Measurements from ENCODE around the gene BACH2. TPM values are rescaled to one million over a fixed set of nuclear protein-coding genes. Genes with fewer than 3 reads are reported as not detected.
"Not testable (repeated sequence)": the region's sequence is repeated elsewhere in the genome, so short reads cannot be mapped to it uniquely, and the experiment has no call there.

Gene BACH2
- total RNA-seq, 1 donor from 2014 or later = 7.7 TPM

- Histone ChIP-seq H3K9me3 (no peaks in the 10 kb centered on the region), H3K36me3 (no peaks in the 10 kb centered on the region), H3K27ac (peak overlapping the region; percentile 7 to 17), H3K27me3 (no peaks in the 10 kb centered on the region), H3K4me1 (peaks cover 0 to 22% of the 10 kb centered on the region in 2 donors), H3K4me3 (peak overlapping the region; percentile 31 to 48)
- peak in 1 of 2 donors; percentile 69 for DNase-seq (ENCODE audit: low spot score in 2 of 2)
- TF ChIP-seq, protein P1, sequence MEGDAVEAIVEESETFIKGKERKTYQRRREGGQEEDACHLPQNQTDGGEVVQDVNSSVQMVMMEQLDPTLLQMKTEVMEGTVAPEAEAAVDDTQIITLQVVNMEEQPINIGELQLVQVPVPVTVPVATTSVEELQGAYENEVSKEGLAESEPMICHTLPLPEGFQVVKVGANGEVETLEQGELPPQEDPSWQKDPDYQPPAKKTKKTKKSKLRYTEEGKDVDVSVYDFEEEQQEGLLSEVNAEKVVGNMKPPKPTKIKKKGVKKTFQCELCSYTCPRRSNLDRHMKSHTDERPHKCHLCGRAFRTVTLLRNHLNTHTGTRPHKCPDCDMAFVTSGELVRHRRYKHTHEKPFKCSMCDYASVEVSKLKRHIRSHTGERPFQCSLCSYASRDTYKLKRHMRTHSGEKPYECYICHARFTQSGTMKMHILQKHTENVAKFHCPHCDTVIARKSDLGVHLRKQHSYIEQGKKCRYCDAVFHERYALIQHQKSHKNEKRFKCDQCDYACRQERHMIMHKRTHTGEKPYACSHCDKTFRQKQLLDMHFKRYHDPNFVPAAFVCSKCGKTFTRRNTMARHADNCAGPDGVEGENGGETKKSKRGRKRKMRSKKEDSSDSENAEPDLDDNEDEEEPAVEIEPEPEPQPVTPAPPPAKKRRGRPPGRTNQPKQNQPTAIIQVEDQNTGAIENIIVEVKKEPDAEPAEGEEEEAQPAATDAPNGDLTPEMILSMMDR (IDR thresholded peaks at IDR 0.05) = peak in 2 of 3 experiments; percentile 9 to 26
- intact Hi-C loops (cut with DNase I) = no loop called here
Observed at GRCh38 chr6:90284236-90285041, 12.2 kb downstream of the BACH2 start.

DNA sequence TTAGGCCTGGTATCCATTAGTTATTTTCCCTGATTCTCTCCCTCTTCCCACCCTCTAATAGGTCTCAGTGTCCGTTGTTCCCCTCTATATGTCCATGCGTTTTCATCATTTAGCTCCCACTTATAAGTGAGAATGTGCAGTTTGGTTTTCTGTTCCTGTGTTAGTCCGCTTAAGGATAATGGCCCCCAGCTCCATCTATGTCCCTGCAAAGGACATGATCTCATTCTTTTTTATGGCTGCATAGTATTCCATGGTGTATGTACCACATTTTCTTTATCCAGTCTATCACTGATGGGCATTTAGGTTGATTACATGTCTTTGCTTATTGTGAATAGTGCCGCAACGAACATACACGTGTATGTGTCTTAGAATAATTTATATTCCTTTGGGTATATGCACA, 14.4 kb downstream of the BACH2 start:
- H3K27ac ChIP-seq; H3K4me3 ChIP-seq; H3K36me3 ChIP-seq; intact Hi-C loops (cut with DNase I); H3K9me3 ChIP-seq; H3K27me3 ChIP-seq; DNase-seq (ENCODE audit: low spot score in 2 of 2): not testable (repeated sequence)
- H3K4me1 ChIP-seq = peaks cover 0 to 22% of the 10 kb centered on the region in 2 donors

DNA sequence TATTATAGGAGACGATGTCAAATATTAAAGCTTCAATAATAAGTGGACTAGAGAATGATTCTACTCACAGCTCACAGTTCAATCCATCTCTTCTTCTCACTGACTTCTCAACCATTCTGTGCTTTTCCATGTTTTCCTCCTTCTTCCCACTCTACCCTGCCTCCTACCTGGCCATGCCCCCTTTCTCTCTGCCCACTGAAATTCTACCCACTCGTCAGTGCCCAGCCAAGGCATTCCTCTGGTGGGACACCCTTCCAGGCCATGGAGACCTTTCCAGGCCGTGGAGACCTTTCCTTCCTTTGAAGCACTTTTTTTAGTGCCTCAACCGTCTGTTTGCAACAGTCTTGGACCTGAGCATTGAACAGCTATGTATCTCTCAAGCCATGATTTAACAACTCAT, 18.5 kb downstream of the BACH2 start:
- intact Hi-C loops (cut with DNase I) = no loop called here
- H3K4me3 ChIP-seq = no peak overlapping the region
- DNase-seq (ENCODE audit: low spot score in 2 of 2) = no peak
- TF ChIP-seq, protein P1 (IDR thresholded peaks at IDR 0.05) = no peak
- H3K9me3 ChIP-seq = no peaks in the 10 kb centered on the region
- no peaks in the 10 kb centered on the region for H3K4me1 ChIP-seq
- H3K36me3 ChIP-seq = no peaks in the 10 kb centered on the region
- H3K27me3 ChIP-seq = no peaks in the 10 kb centered on the region
- H3K27ac ChIP-seq = no peak overlapping the region

DNA sequence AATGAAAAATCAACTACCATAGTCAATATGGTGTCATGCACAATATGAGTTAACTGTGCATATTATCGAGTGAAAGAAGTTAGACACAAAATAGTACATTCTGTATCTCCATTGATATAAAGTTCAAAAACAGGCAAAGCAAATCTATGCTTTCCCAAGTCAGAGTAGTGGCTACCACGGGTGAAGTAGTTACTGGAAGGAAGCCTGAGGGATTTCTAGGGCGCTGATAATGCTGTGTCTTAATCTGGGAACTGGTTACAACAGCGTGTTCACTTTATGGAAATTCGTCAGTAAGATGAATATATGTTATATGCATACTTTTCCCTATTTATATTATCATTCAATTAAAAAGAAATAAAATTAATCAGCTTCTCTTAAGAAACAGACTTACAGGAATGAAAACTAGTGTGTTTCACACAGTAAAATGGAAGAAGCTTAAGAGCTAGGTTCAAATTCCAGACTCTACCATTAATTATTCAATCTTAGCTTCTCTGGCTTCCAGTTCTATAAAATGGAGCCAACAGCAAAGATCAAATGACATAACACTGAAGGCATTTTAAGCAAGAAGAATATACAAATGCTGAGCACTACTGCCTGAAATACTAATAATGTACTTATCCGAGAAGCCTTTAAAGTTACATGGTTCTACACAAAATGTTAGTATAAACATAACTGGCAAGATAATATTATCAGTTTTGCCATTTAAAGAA, 19.2 kb downstream of the BACH2 start:
- intact Hi-C loops (cut with DNase I) = no loop called here
- Histone ChIP-seq H3K4me1 (no peaks in the 10 kb centered on the region), H3K9me3 (no peaks in the 10 kb centered on the region), H3K4me3 (no peak overlapping the region), H3K36me3 (no peaks in the 10 kb centered on the region), H3K27me3 (no peaks in the 10 kb centered on the region), H3K27ac (no peak overlapping the region)
- TF ChIP-seq, protein P1 (IDR thresholded peaks at IDR 0.05) = no peak
- DNase-seq (ENCODE audit: low spot score in 2 of 2) = no peak

DNA sequence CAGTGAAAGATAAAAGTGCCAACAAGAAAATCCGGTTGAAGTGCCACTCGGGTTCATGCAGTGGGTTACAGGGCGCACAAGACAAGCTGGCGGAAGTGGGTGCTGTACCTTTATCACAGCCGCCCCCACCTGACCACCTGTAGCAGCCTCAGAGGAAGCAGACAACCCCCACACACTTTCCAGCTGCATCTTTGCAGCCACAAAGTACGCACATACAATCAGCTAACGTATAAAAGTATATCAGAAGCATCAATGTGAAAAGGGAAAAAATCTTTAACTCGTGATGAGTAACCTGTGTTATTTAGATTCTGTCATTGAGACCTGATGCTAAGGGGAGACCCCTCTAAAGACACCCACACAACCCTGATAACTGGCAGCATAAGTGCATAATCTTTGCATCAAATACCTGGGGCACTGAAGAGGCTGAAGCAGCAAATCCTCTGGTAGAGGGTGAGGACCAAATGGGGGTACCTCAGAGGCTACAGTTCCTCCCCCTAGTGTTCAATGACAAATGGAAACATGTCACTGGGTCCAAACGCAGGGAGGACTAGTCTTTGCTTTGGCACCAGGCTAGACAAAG, 22.1 kb downstream of the BACH2 start:
- Histone ChIP-seq H3K36me3 (peaks cover 0 to 4% of the 10 kb centered on the region in 2 donors), H3K9me3 (peaks cover 0 to 10% of the 10 kb centered on the region in 2 donors), H3K27me3 (no peaks in the 10 kb centered on the region), H3K27ac (no peak overlapping the region), H3K4me3 (no peak overlapping the region), H3K4me1 (no peaks in the 10 kb centered on the region)
- intact Hi-C loops (cut with DNase I) = no loop called here
- DNase-seq (ENCODE audit: low spot score in 2 of 2) = peak in 1 of 2 donors; percentile 77
- TF ChIP-seq, protein P1 (IDR thresholded peaks at IDR 0.05) = no peak

- intact Hi-C loops (cut with DNase I) = no loop called here
- peaks cover 0 to 4% of the 10 kb centered on the region in 2 donors for H3K36me3 ChIP-seq
- H3K4me3 ChIP-seq = no peak overlapping the region
Observed at GRCh38 chr6:90273863-90274262, 22.8 kb downstream of the BACH2 start.

More at GRCh38 chr6:90273863-90274262, 22.8 kb downstream of the BACH2 start:
- H3K27me3 ChIP-seq = no peaks in the 10 kb centered on the region
- no peak for DNase-seq (ENCODE audit: low spot score in 2 of 2)
- H3K27ac ChIP-seq = no peak overlapping the region
- TF ChIP-seq, protein P1 (IDR thresholded peaks at IDR 0.05) = no peak
- H3K4me1 ChIP-seq = no peaks in the 10 kb centered on the region
- H3K9me3 ChIP-seq = peaks cover 0 to 10% of the 10 kb centered on the region in 2 donors

Measured in ascending aorta (tissue), 2 donors.